IMR-90 (cell line): ENCODE measurements around the gene MDH1. TPM values are rescaled to one million over a fixed set of nuclear protein-coding genes. Genes with fewer than 3 reads are reported as not detected.

Source experiments
- ATAC-seq: fragments of 200-7000 bp; cut with Tn5 transposase; 2 replicates; pipeline ENCODE4 v1.9.1; 2020; ENCODE audit warnings: low read depth, mild to moderate bottlenecking, moderate library complexity
- BruUV-seq: library from RNA; stranded (reverse); fragments of 400-500 nt; replicated peaks from 2 replicates; lab custom pipeline; 2021; lab: Mats Ljungman, UMichigan
- CTCF ChIA-PET: fragments of 300-600 bp; formaldehyde crosslinking; extraction: SDS; loops from one replicate; lab custom pipeline; 2021; ENCODE audit warnings: antibody characterized with exemption; lab: Yijun Ruan, JAX
- POLR2A ChIA-PET: fragments of 300-600 bp; sonication (Branson Sonifier 250); formaldehyde crosslinking; loops from one replicate; lab custom pipeline; 2022; ENCODE audit warnings: antibody characterized with exemption; ENCODE audit not compliant: unreplicated experiment; lab: Charles Lee
- DNase-seq: peaks from one replicate; pipeline ENCODE4 v3.0.0; 2013
- H2AFZ ChIP-seq: replicated peaks from 2 replicates; pipeline ENCODE3; 2013; ENCODE audit warnings: low read length, mild to moderate bottlenecking; ENCODE audit not compliant: poor library complexity
- H2AK5ac ChIP-seq: 2 replicates; pipeline ENCODE4 v1.6.1; 2013; ENCODE audit warnings: low read depth, low read length, inconsistent platforms
- H2AK9ac ChIP-seq: replicated peaks from 2 replicates; pipeline ENCODE3; 2013; ENCODE audit warnings: mild to moderate bottlenecking, low read depth, low read length, moderate library complexity; ENCODE audit not compliant: poor library complexity
- H2BK120ac ChIP-seq: 2 replicates; pipeline ENCODE4 v1.6.1; 2013; ENCODE audit warnings: low read depth, low read length, inconsistent platforms
- H2BK15ac ChIP-seq: 3 replicates; pipeline ENCODE4 v1.6.1; 2013; ENCODE audit warnings: low read depth, low read length, inconsistent platforms
- H2BK20ac ChIP-seq: 2 replicates; pipeline ENCODE4 v1.6.1; 2013; ENCODE audit warnings: low read depth, mild to moderate bottlenecking, inconsistent platforms, low read length, moderate library complexity
- H2BK5ac ChIP-seq: 2 replicates; pipeline ENCODE4 v1.6.1; 2013; ENCODE audit warnings: mild to moderate bottlenecking, low read depth, low read length, inconsistent platforms; ENCODE audit not compliant: poor library complexity, severe bottlenecking
- H3K14ac ChIP-seq: replicated peaks from 2 replicates; pipeline ENCODE4 v1.6.1; 2013; ENCODE audit warnings: low read depth, low read length, inconsistent platforms
- H3K18ac ChIP-seq: 2 replicates; pipeline ENCODE4 v1.6.1; 2013; ENCODE audit warnings: low read depth, low read length, control low read depth
- H3K23ac ChIP-seq: 2 replicates; pipeline ENCODE4 v1.6.1; 2013; ENCODE audit warnings: low read depth, low read length, inconsistent platforms
- H3K27ac ChIP-seq: 2 replicates; pipeline ENCODE4 v1.5.1; 2013; ENCODE audit warnings: mild to moderate bottlenecking, control low read depth, low read length; ENCODE audit not compliant: insufficient read depth
- H3K27me3 ChIP-seq: 2 replicates; pipeline ENCODE4 v1.6.1; 2013; ENCODE audit warnings: low read length; ENCODE audit not compliant: control insufficient read depth, insufficient read depth
- H3K36me3 ChIP-seq: 2 replicates; pipeline ENCODE4 v1.6.1; 2013; ENCODE audit warnings: low read length, mixed read lengths; ENCODE audit not compliant: control insufficient read depth, insufficient read depth
- H3K4ac ChIP-seq: 2 replicates; pipeline ENCODE4 v1.6.1; 2013; ENCODE audit warnings: low read depth, low read length, inconsistent platforms
- H3K4me1 ChIP-seq: 2 replicates; pipeline ENCODE4 v1.6.1; 2013; ENCODE audit warnings: low read length, mixed read lengths; ENCODE audit not compliant: control insufficient read depth, insufficient read depth
- H3K4me2 ChIP-seq: 2 replicates; pipeline ENCODE4 v1.6.1; 2013; ENCODE audit warnings: low read depth, mild to moderate bottlenecking, control low read depth, low read length, moderate library complexity
- H3K4me3 ChIP-seq: 2 replicates; pipeline ENCODE4 v1.5.1; 2013; ENCODE audit warnings: low read depth, mild to moderate bottlenecking, control low read depth, low read length, moderate library complexity; ENCODE audit not compliant: insufficient read depth
- H3K56ac ChIP-seq: 2 replicates; pipeline ENCODE4 v1.6.1; 2013; ENCODE audit warnings: low read length, inconsistent platforms; ENCODE audit not compliant: insufficient read depth; ENCODE audit errors: extremely low read depth
- H3K79me1 ChIP-seq, 2 experiments: 2 replicates each; pipeline ENCODE4 v1.6.1; 2013; ENCODE audit warnings: low read length in 2 of 2, inconsistent platforms in 1 of 2, low read depth in 1 of 2
- H3K9ac ChIP-seq: 2 replicates; pipeline ENCODE4 v1.6.1; 2013; ENCODE audit warnings: low read depth, low read length, control low read depth
- H3K9me1 ChIP-seq: 2 replicates; pipeline ENCODE4 v1.6.1; 2013; ENCODE audit warnings: low read length, inconsistent platforms; ENCODE audit not compliant: insufficient read depth
- H3K9me3 ChIP-seq: 2 replicates; pipeline ENCODE4 v1.6.1; 2013; ENCODE audit warnings: low read length; ENCODE audit not compliant: control insufficient read depth, insufficient read depth
- H4K20me1 ChIP-seq: 2 replicates; pipeline ENCODE4 v1.6.1; 2013; ENCODE audit warnings: low read length, inconsistent platforms; ENCODE audit not compliant: insufficient read depth
- H4K5ac ChIP-seq: 2 replicates; pipeline ENCODE4 v1.6.1; 2013; ENCODE audit warnings: mild to moderate bottlenecking, low read depth, low read length, control low read depth
- H4K8ac ChIP-seq, 2 experiments: 2 replicates each; pipeline ENCODE4 v1.6.1; 2013; ENCODE audit warnings: low read depth in 2 of 2, low read length in 2 of 2, control low read depth in 1 of 2, inconsistent platforms in 1 of 2
- H4K91ac ChIP-seq: 2 replicates; pipeline ENCODE4 v1.6.1; 2013; ENCODE audit warnings: low read depth, low read length, inconsistent platforms; ENCODE audit not compliant: insufficient read depth
- WGBS, 2 experiments: methylation state at CpG; one replicate each; pipeline versions ENCODE4 v1.1.5 to v1.1.7; 2013; ENCODE audit warnings: missing lambda C conversion rate in 2 of 2; ENCODE audit not compliant: insufficient read length in 1 of 2; ENCODE audit errors: extremely low coverage in 2 of 2; 5-methylcytosine and 5-hydroxymethylcytosine counted together
- dilution Hi-C: fragments of 300-500 bp; cut with HindIII; formaldehyde crosslinking; loops from one replicate; pipeline ENCODE4 v1.14.3; 2018; ENCODE audit warnings: low sequenced_read_pairs; ENCODE audit not compliant: unreplicated experiment
- in situ Hi-C: fragments of 300-500 bp; cut with MboI; formaldehyde crosslinking; loops from 3 replicates; pipeline ENCODE4 v1.14.3; 2019; ENCODE audit warnings: low sequenced_read_pairs, inconsistent platforms, mixed read lengths
- intact Hi-C: fragments of 100-400 bp; cut with micrococcal nuclease; formaldehyde crosslinking; loops from 2 replicates; pipeline ENCODE4 v1.10.0; 2022
- polyA plus RNA-seq, 3 experiments: library from polyadenylated mRNA; depleted of rRNA; stranded (reverse); fragments of >200 nt; gene quantifications; 2 replicates each; pipeline ENCODE4 v1.2.3, GENCODE V29; 2012; ENCODE audit warnings: low replicate concordance in 1 of 3
- total RNA-seq: library from RNA; depleted of rRNA; stranded (reverse); fragments of >200 nt; gene quantifications from 2 replicates; pipeline ENCODE4 v1.2.3, GENCODE V29; 2012
- TF ChIP-seq, protein P1 (sequence below): fragments of 150-350 bp; IDR thresholded peaks from 2 replicates; pipeline ENCODE4 v1.6.1; 2017; ENCODE audit warnings: mild to moderate bottlenecking, antibody characterized with exemption, low read length, low read depth

Gene MDH1
- total and polyA plus RNA-seq, 2 of the 4 experiments (the other 2 are of a cell fraction): 195 to 248 TPM

DNA sequence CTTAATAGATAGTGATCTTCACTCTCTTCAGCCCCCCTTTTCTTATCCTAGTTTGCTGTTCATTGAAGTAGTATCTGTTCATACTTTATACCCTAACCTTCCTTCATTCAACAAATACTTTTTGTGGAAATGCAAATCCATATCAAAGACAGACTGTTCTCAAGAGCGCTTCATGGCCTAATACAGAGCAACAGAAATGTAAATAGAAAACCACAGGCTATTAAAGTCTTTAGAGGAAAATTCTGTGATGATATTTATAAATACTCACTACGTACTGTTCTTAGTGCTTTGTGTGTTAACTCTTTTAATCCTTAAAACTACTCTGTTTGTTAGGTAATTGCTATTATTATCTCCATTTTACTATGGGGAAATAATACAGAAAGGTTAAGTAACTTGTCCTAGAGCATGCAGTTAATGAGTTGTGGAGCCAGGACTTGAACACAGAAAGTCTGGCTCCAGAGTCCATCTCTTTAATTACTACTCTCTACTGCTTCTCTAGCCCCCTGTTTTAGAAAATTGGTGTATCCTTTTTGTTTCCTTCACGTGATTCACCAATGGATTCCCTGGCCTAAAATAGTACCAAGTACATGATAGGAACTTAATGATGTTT lies 2.9 kb downstream of the MDH1 start:
- Histone ChIP-seq H3K27ac (no peak overlapping the region), H3K36me3 (peaks cover 4% of the 10 kb centered on the region), H3K56ac (no peak overlapping the region), H2BK15ac (no peak overlapping the region), H4K5ac (no peak overlapping the region), H3K14ac (no peak overlapping the region), H3K9ac (no peak overlapping the region), H3K18ac (no peak overlapping the region), H3K4me2 (no peak overlapping the region), H2BK5ac (no peak overlapping the region), H3K79me1 (peaks cover 28 to 48% of the 10 kb centered on the region in 2 experiments), H2BK120ac (no peak overlapping the region), H4K8ac (no peak overlapping the region), H3K27me3 (no peaks in the 10 kb centered on the region), H4K91ac (no peak overlapping the region), H3K23ac (no peak overlapping the region), H2AK9ac (no peak overlapping the region), H3K4me1 (peaks cover 2% of the 10 kb centered on the region; the same call in 1 of the 2 replicates), H3K9me1 (no peaks in the 10 kb centered on the region), H3K9me3 (no peaks in the 10 kb centered on the region), H2AFZ (no peak overlapping the region), H2AK5ac (no peak overlapping the region), H4K20me1 (no peaks in the 10 kb centered on the region), H2BK20ac (no peak overlapping the region), H3K4ac (no peak overlapping the region), H3K4me3 (no peak overlapping the region)
- TF ChIP-seq, protein P1, sequence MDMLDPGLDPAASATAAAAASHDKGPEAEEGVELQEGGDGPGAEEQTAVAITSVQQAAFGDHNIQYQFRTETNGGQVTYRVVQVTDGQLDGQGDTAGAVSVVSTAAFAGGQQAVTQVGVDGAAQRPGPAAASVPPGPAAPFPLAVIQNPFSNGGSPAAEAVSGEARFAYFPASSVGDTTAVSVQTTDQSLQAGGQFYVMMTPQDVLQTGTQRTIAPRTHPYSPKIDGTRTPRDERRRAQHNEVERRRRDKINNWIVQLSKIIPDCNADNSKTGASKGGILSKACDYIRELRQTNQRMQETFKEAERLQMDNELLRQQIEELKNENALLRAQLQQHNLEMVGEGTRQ: no peak
- POLR2A ChIA-PET: no interaction called here
- in situ Hi-C loops: no loop called here
- intact Hi-C loops: no loop called here
- no peak for DNase-seq
- no TSS peak for BruUV-seq
- CTCF ChIA-PET: no interaction called here
- no CpG with 5 or more reads among the region's 3 CpGs for WGBS, 2 experiments
- dilution Hi-C loops: no loop called here
- ATAC-seq: no peak
